HEK293T (cell line): ENCODE measurements around the gene SH3BP5L.
"Not testable (repeated sequence)": the region's sequence is repeated elsewhere in the genome, so short reads cannot be mapped to it uniquely, and the experiment has no call there.

ENCODE experiments used
- CTCF ChIA-PET: fragments of 350-600 bp; formaldehyde crosslinking; extraction: SDS; loops from one replicate; lab custom pipeline; 2021; ENCODE audit warnings: antibody characterized with exemption, inconsistent platforms; lab: Yijun Ruan, JAX
- POLR2A ChIA-PET: fragments of 350-600 bp; formaldehyde crosslinking; extraction: SDS; loops from one replicate; lab custom pipeline; 2020; ENCODE audit warnings: antibody characterized with exemption, inconsistent platforms; lab: Yijun Ruan, JAX
- DNase-seq: peaks from one replicate; pipeline ENCODE4 v3.0.0; 2012; ENCODE audit warnings: mixed read lengths; ENCODE audit errors: extremely low spot score
- ARNT ChIP-seq: fragments of 450-650 bp; IDR thresholded peaks from 2 replicates; pipeline ENCODE4 v1.6.1; 2017; ENCODE audit warnings: mild to moderate bottlenecking
- BHLHE40 ChIP-seq: fragments of 450-650 bp; IDR thresholded peaks from 2 replicates; pipeline ENCODE4 v1.6.1; 2016; ENCODE audit warnings: mild to moderate bottlenecking, moderate library complexity, borderline replicate concordance
- CTBP1 ChIP-seq: fragments of 450-650 bp; IDR thresholded peaks from 2 replicates; pipeline ENCODE4 v1.6.1; 2016; ENCODE audit warnings: borderline replicate concordance
- ELF4 ChIP-seq: fragments of 450-650 bp; IDR thresholded peaks from 2 replicates; pipeline ENCODE4 v1.6.1; 2017; ENCODE audit warnings: antibody characterized with exemption
- FOXA1 ChIP-seq: fragments of 450-650 bp; IDR thresholded peaks from 2 replicates; pipeline ENCODE4 v1.6.1; 2016; ENCODE audit warnings: mild to moderate bottlenecking
- FOXK2 ChIP-seq: fragments of 450-650 bp; IDR thresholded peaks from 2 replicates; pipeline ENCODE4 v1.6.1; 2016; ENCODE audit warnings: mild to moderate bottlenecking
- FOXM1 ChIP-seq: fragments of 450-650 bp; IDR thresholded peaks from 2 replicates; pipeline ENCODE4 v1.6.1; 2017; ENCODE audit warnings: mild to moderate bottlenecking, borderline replicate concordance
- HDGF ChIP-seq: fragments of 450-650 bp; IDR thresholded peaks from 2 replicates; pipeline ENCODE4 v1.6.1; 2017; ENCODE audit warnings: antibody characterized with exemption, borderline replicate concordance
- L3MBTL2 ChIP-seq: fragments of 450-650 bp; conservative IDR thresholded peaks from 2 replicates; pipeline ENCODE4 v1.6.1; 2016; ENCODE audit warnings: mild to moderate bottlenecking
- LEF1 ChIP-seq: fragments of 450-650 bp; IDR thresholded peaks from 2 replicates; pipeline ENCODE4 v1.6.1; 2017; ENCODE audit warnings: mild to moderate bottlenecking, borderline replicate concordance
- NFRKB ChIP-seq: fragments of 450-650 bp; IDR thresholded peaks from 2 replicates; pipeline ENCODE4 v1.6.1; 2016; ENCODE audit warnings: mild to moderate bottlenecking, moderate library complexity
- PKNOX1 ChIP-seq: fragments of 450-650 bp; IDR thresholded peaks from 2 replicates; pipeline ENCODE4 v1.6.1; 2016
- SP1 ChIP-seq: fragments of 450-650 bp; IDR thresholded peaks from 2 replicates; pipeline ENCODE4 v1.6.1; 2017
- SUZ12 ChIP-seq: fragments of 450-650 bp; IDR thresholded peaks from 2 replicates; pipeline ENCODE4 v1.6.1; 2016; ENCODE audit warnings: mild to moderate bottlenecking
- TARDBP ChIP-seq: fragments of 450-650 bp; IDR thresholded peaks from 2 replicates; pipeline ENCODE4 v1.6.1; 2016
- ZNF384 ChIP-seq: fragments of 450-650 bp; IDR thresholded peaks from 2 replicates; pipeline ENCODE4 v1.6.1; 2016

Gene SH3BP5L

GRCh38 chr1:248837045-248837780, 11.5 kb upstream of the SH3BP5L start:
- TF ChIP-seq FOXK2 = no peak
- TF ChIP-seq SP1 = no peak
- no peak for TF ChIP-seq CTBP1
- no peak for TF ChIP-seq LEF1
- TF ChIP-seq TARDBP = no peak
- no peak for TF ChIP-seq FOXA1
- no peak for TF ChIP-seq ELF4
- no peak for TF ChIP-seq ARNT
- POLR2A ChIA-PET = interaction anchor here (0.8 to 3.1 kb wide), 5 partner anchors 10 to 69 kb away, joined by 3 to 24 read pairs (median 8); partner anchors contain the start of genes PGBD2, SH3BP5L and ZNF692
- DNase-seq = no peak
- CTCF ChIA-PET = no interaction called here

- ChIA-PET POLR2A (no interaction called here), CTCF (no interaction called here)
Observed at GRCh38 chr1:248834343-248834940, 8.7 kb upstream of the SH3BP5L start.

GRCh38 chr1:248831842-248832241, 6.1 kb upstream of the SH3BP5L start:
- TF ChIP-seq CTBP1 (no peak), TARDBP (no peak), ELF4 (no peak), LEF1 (no peak), ARNT (no peak), FOXK2 (no peak), FOXM1 (no peak), L3MBTL2 (no peak), SUZ12 (no peak), SP1 (no peak), ZNF384 (no peak), NFRKB (no peak), HDGF (no peak), FOXA1 (no peak), BHLHE40 (no peak), PKNOX1 (no peak)
- ChIA-PET POLR2A (no interaction called here), CTCF (no interaction called here)
- DNase-seq = no peak

More at GRCh38 chr1:248834343-248834940, 8.7 kb upstream of the SH3BP5L start:
- DNase-seq = no peak
- TF ChIP-seq FOXK2 (no peak), ARNT (no peak), HDGF (no peak), SUZ12 (no peak), NFRKB (no peak), ELF4 (no peak)

- POLR2A ChIA-PET, CTCF ChIA-PET, DNase-seq: not testable (repeated sequence)
Observed at GRCh38 chr1:248830718-248831017, 5.0 kb upstream of the SH3BP5L start.

GRCh38 chr1:248828845-248829244, 3.1 kb upstream of the SH3BP5L start:
- TF ChIP-seq CTBP1 = no peak
- no peak for TF ChIP-seq SUZ12
- TF ChIP-seq ELF4 = no peak
- no peak for TF ChIP-seq FOXM1
- no peak for TF ChIP-seq LEF1
- TF ChIP-seq FOXK2 = no peak
- TF ChIP-seq ARNT = no peak
- TF ChIP-seq L3MBTL2 = no peak
- TF ChIP-seq PKNOX1 = no peak
- TF ChIP-seq TARDBP = no peak
- TF ChIP-seq SP1 = no peak
- no peak for TF ChIP-seq FOXA1
- TF ChIP-seq NFRKB = no peak
- TF ChIP-seq BHLHE40 = no peak
- TF ChIP-seq HDGF = no peak
- TF ChIP-seq ZNF384 = no peak
- DNase-seq = no peak
- CTCF ChIA-PET = no interaction called here
- POLR2A ChIA-PET = no interaction called here

GRCh38 chr1:248825573-248825908, 174 bp downstream of the SH3BP5L start:
- no peak for DNase-seq
- TF ChIP-seq HDGF = no peak
- no peak for TF ChIP-seq LEF1
- no peak for TF ChIP-seq SUZ12
- TF ChIP-seq CTBP1 = no peak
- TF ChIP-seq FOXM1 = no peak
- POLR2A ChIA-PET = interaction anchor here (1.0 kb wide), 2 partner anchors 12 kb away, joined by 3 to 13 read pairs; partner anchors contain the start of gene ZNF672
- CTCF ChIA-PET = no interaction called here

GRCh38 chr1:248825136-248825535, 579 bp downstream of the SH3BP5L start:
- TF ChIP-seq FOXM1 (no peak), CTBP1 (no peak), SUZ12 (no peak), LEF1 (no peak), FOXA1 (no peak), L3MBTL2 (no peak), TARDBP (no peak), PKNOX1 (no peak), BHLHE40 (no peak), ELF4 (no peak), HDGF (no peak), FOXK2 (no peak), ZNF384 (no peak), ARNT (no peak)
- ChIA-PET POLR2A (no interaction called here), CTCF (no interaction called here)
- no peak for DNase-seq
